HCT116 (cell line): Measurements from ENCODE around the gene ARSI. TPM values are rescaled to one million over a fixed set of nuclear protein-coding genes. Genes with fewer than 3 reads are reported as not detected.

Experiments used
- ATAC-seq: fragments of 200-7000 bp; cut with Tn5 transposase; 2 replicates; pipeline ENCODE4 v1.9.1; 2020; ENCODE audit warnings: mild to moderate bottlenecking, moderate library complexity
- BruUV-seq: library from RNA; stranded (reverse); fragments of 400-500 nt; replicated peaks from 2 replicates; lab custom pipeline; 2021; lab: Mats Ljungman, UMichigan
- CTCF ChIA-PET: fragments of 300-600 bp; sonication (Branson Sonifier 250); formaldehyde crosslinking; loops from one replicate; lab custom pipeline; 2021; ENCODE audit warnings: antibody characterized with exemption; lab: Charles Lee
- POLR2A ChIA-PET: fragments of 300-600, 350-600 bp; sonication (Branson Sonifier 250); formaldehyde crosslinking; loops from one replicate; lab custom pipeline; 2021; ENCODE audit warnings: antibody characterized with exemption; lab: Charles Lee
- RAD21 ChIA-PET, 2 experiments: fragments of 300-600 bp; sonication (Branson Sonifier 250); formaldehyde crosslinking; loops; one replicate each; lab custom pipeline; 2023; ENCODE audit warnings: low total read pairs in 2 of 2; ENCODE audit not compliant: uncharacterized antibody in 2 of 2, unreplicated experiment in 2 of 2, low non-redundant PET in 1 of 2; lab: Charles Lee
- DNase-seq: peaks from one replicate; pipeline ENCODE4 v3.0.0-alpha.2; 2010; ENCODE audit warnings: low read depth, low spot score
- H2AFZ ChIP-seq: fragments of 200-600 bp; shearing (Covaris generic), sonication (generic); 2 replicates; pipeline ENCODE4 v1.6.1; 2017; ENCODE audit warnings: low read depth, mixed run types, mixed read lengths, antibody characterized with exemption, low read length; ENCODE audit not compliant: poor library complexity, severe bottlenecking
- H3K27ac ChIP-seq: 2 replicates; pipeline ENCODE4 v1.5.1; 2012; ENCODE audit warnings: low read depth, low read length
- H3K27me3 ChIP-seq: fragments of 200-600 bp; sonication (generic); 2 replicates; pipeline ENCODE4 v1.6.1; 2016; ENCODE audit warnings: mixed run types, low read length, mixed read lengths; ENCODE audit not compliant: insufficient read depth
- H3K36me3 ChIP-seq, 2 experiments: fragments of 200-500 bp in 1 of 2; fragments of 200-600 bp in 1 of 2; sonication (Bioruptor generic) in 1 of 2; sonication (generic) in 1 of 2; 2 replicates each; pipeline versions ENCODE4 v1.5.1 to v1.6.1; 2014 to 2016; ENCODE audit warnings: low read length in 2 of 2, inconsistent platforms in 1 of 2, mixed read lengths in 1 of 2, mixed run types in 1 of 2; ENCODE audit not compliant: insufficient read depth in 2 of 2, control insufficient read depth in 1 of 2
- H3K4me1 ChIP-seq, 2 experiments: fragments of 200-600 bp in 1 of 2; sonication (generic) in 1 of 2; 2 replicates each; pipeline versions ENCODE4 v1.5.1 to v1.6.1; 2012 to 2017; ENCODE audit warnings: low read length in 2 of 2, inconsistent platforms in 1 of 2, mild to moderate bottlenecking in 1 of 2, mixed read lengths in 1 of 2, mixed run types in 1 of 2, moderate library complexity in 1 of 2; ENCODE audit not compliant: insufficient read depth in 2 of 2, control insufficient read depth in 1 of 2
- H3K4me2 ChIP-seq: fragments of 200-600 bp; sonication (generic); 2 replicates; pipeline ENCODE4 v1.6.1; 2017; ENCODE audit warnings: mixed run types, low read length, mixed read lengths
- H3K4me3 ChIP-seq, 2 experiments: fragments of 200-600 bp in 1 of 2; sonication (generic) in 1 of 2; replicated peaks in 1 of 2; 2 replicates each; pipeline ENCODE4 v1.5.1; 2011 to 2016; ENCODE audit warnings: low read length in 2 of 2, control low read depth in 1 of 2, low read depth in 1 of 2, mild to moderate bottlenecking in 1 of 2, mixed read lengths in 1 of 2, mixed run types in 1 of 2
- H3K79me2 ChIP-seq: fragments of 200-600 bp; sonication (generic); 2 replicates; pipeline ENCODE4 v1.6.1; 2017; ENCODE audit warnings: mild to moderate bottlenecking, mixed run types, low read length, moderate library complexity, mixed read lengths; ENCODE audit not compliant: insufficient read depth
- H3K9ac ChIP-seq: fragments of 200-600 bp; sonication (generic); 2 replicates; pipeline ENCODE4 v1.6.1; 2016; ENCODE audit warnings: low read length, mixed read lengths
- H3K9me2 ChIP-seq: fragments of 200-600 bp; sonication (generic), shearing (Covaris generic); 2 replicates; pipeline ENCODE4 v1.6.1; 2017; ENCODE audit warnings: mixed run types, mild to moderate bottlenecking, moderate library complexity; ENCODE audit not compliant: insufficient read depth
- H3K9me3 ChIP-seq, 2 experiments: fragments of 200-500 bp in 1 of 2; fragments of 200-600 bp in 1 of 2; sonication (Bioruptor generic) in 1 of 2; sonication (generic) in 1 of 2; 2 replicates each; pipeline ENCODE4 v1.6.1; 2014 to 2017; ENCODE audit warnings: low read length in 2 of 2, mixed read lengths in 2 of 2, inconsistent platforms in 1 of 2, low read depth in 1 of 2, mild to moderate bottlenecking in 1 of 2, mixed run types in 1 of 2, moderate library complexity in 1 of 2; ENCODE audit not compliant: control insufficient read depth in 1 of 2, insufficient read depth in 1 of 2
- H4K20me1 ChIP-seq: fragments of 200-600 bp; sonication (generic), shearing (Covaris generic); 2 replicates; pipeline ENCODE4 v1.6.1; 2017; ENCODE audit warnings: mixed run types, mild to moderate bottlenecking, moderate library complexity; ENCODE audit not compliant: insufficient read depth
- ATF3 ChIP-seq: IDR thresholded peaks from 2 replicates; pipeline ENCODE4 v1.6.1; 2012
- CBX3 ChIP-seq: IDR thresholded peaks from 2 replicates; pipeline ENCODE4 v1.6.1; 2012; ENCODE audit warnings: low read depth
- CTCF ChIP-seq, 3 experiments: fragments of 200-600 bp in 1 of 3; sonication (generic) in 1 of 3; IDR thresholded peaks in 2 of 3; conservative IDR thresholded peaks in 1 of 3; 2 replicates each; pipeline ENCODE4 v1.5.1; 2012 to 2017; ENCODE audit warnings: low read depth in 2 of 3, low read length in 2 of 3, antibody characterized with exemption in 1 of 3, borderline replicate concordance in 1 of 3, control low read depth in 1 of 3, mild to moderate bottlenecking in 1 of 3, mixed read lengths in 1 of 3, mixed run types in 1 of 3, moderate library complexity in 1 of 3; ENCODE audit not compliant: insufficient read depth in 1 of 3
- ELF1 ChIP-seq: IDR thresholded peaks from 2 replicates; pipeline ENCODE4 v1.6.1; 2012; ENCODE audit warnings: low read depth, borderline replicate concordance
- EZH2 ChIP-seq: fragments of 200-600 bp; sonication (generic); IDR thresholded peaks from 2 replicates; pipeline ENCODE4 v1.6.1; 2017; ENCODE audit warnings: antibody characterized with exemption, mixed run types
- EZH2phosphoT487 ChIP-seq: fragments of 200-600 bp; IDR thresholded peaks from 2 replicates; pipeline ENCODE4 v1.6.1; 2018; ENCODE audit warnings: antibody characterized with exemption, borderline replicate concordance
- FOSL1 ChIP-seq: IDR thresholded peaks from 2 replicates; pipeline ENCODE4 v1.6.1; 2012; ENCODE audit warnings: low read depth
- JUND ChIP-seq: IDR thresholded peaks from 2 replicates; pipeline ENCODE4 v1.6.1; 2012
- POLR2A ChIP-seq: IDR thresholded peaks from 2 replicates; pipeline ENCODE4 v1.7.0; 2011; ENCODE audit warnings: borderline replicate concordance; ENCODE audit not compliant: insufficient read depth, insufficient read length; ENCODE audit errors: extremely low read depth
- ZFX ChIP-seq: fragments of 450-650 bp; IDR thresholded peaks from 2 replicates; pipeline ENCODE4 v1.6.1; 2017
- intact Hi-C: fragments of 100-400 bp; cut with micrococcal nuclease; formaldehyde crosslinking; loops from 2 replicates; pipeline ENCODE4 v1.10.0; 2022
- total RNA-seq: library from RNA; stranded (reverse); gene quantifications from one replicate; pipeline ENCODE4 v1.2.1, GENCODE V29; 2021; ENCODE audit not compliant: unreplicated experiment

Gene ARSI
- total RNA-seq, 1 experiment from 2014 or later: 0.07 TPM

- Histone ChIP-seq H3K27ac (no peak overlapping the region), H3K9me3 (no peaks in the 10 kb centered on the region), H4K20me1 (no peaks in the 10 kb centered on the region), H3K4me2 (no peak overlapping the region), H3K79me2 (no peaks in the 10 kb centered on the region), H3K36me3 (no peaks in the 10 kb centered on the region), H3K9me2 (no peaks in the 10 kb centered on the region), H3K27me3 (no peaks in the 10 kb centered on the region), H3K4me3 (no peak overlapping the region), H3K4me1 (peaks cover 8 to 11% of the 10 kb centered on the region in 2 experiments; a peak in 3 of 4 replicates), H3K9ac (no peak overlapping the region), H2AFZ (no peak overlapping the region)
- ChIA-PET POLR2A (no interaction called here), RAD21 (no interaction called here), CTCF (no interaction called here)
- no TSS peak for BruUV-seq
- no peak for DNase-seq
- intact Hi-C loops: no loop called here
- no peak for ATAC-seq
- no peak for TF ChIP-seq EZH2phosphoT487
- TF ChIP-seq CTCF (IDR thresholded peaks at IDR 0.05 in 2 of 3, conservative IDR thresholded peaks at IDR 0.05 in 1 of 3; ENCODE audit: borderline replicate concordance in 1 of 3, insufficient read depth in 1 of 3, low read depth in 2 of 3, low read length in 2 of 3): no peak
- no peak for TF ChIP-seq CBX3
- TF ChIP-seq POLR2A: no peak
- TF ChIP-seq ATF3: no peak
- no peak for TF ChIP-seq FOSL1
- TF ChIP-seq ELF1: no peak
- no peak for TF ChIP-seq JUND
- TF ChIP-seq ZFX: no peak
- no peak for TF ChIP-seq EZH2
Observed at GRCh38 chr5:150297236-150297890, 5.3 kb downstream of the ARSI start.
